OCI-LY7 (cell line): Measurements from ENCODE around the gene XNDC1N. TPM values are rescaled to one million over a fixed set of nuclear protein-coding genes. Genes with fewer than 3 reads are reported as not detected.

Source experiments
- BruUV-seq: library from RNA; stranded (reverse); fragments of 400-500 nt; replicated peaks from 2 replicates; lab custom pipeline; 2021; lab: Mats Ljungman, UMichigan
- CTCF ChIA-PET: fragments of 300-600 bp; sonication (Branson Sonifier 250); formaldehyde crosslinking; loops from one replicate; lab custom pipeline; 2022; ENCODE audit warnings: antibody characterized with exemption; ENCODE audit not compliant: unreplicated experiment; lab: Charles Lee
- POLR2A ChIA-PET: fragments of 300-600 bp; sonication (Branson Sonifier 250); formaldehyde crosslinking; loops from one replicate; lab custom pipeline; 2022; ENCODE audit warnings: antibody characterized with exemption; lab: Charles Lee
- DNase-seq: peaks from one replicate; pipeline ENCODE4 v3.0.0-alpha.2; 2015; ENCODE audit warnings: low spot score
- H2AFZ ChIP-seq: fragments of 200-600 bp; sonication (generic), shearing (Covaris generic); 2 replicates; pipeline ENCODE4 v1.6.1; 2014; ENCODE audit warnings: mild to moderate bottlenecking, antibody characterized with exemption, low read length, moderate library complexity
- H3K27ac ChIP-seq: fragments of 200-600 bp; sonication (generic); 2 replicates; pipeline ENCODE4 v1.5.1; 2014; ENCODE audit warnings: mixed run types, low read depth, mild to moderate bottlenecking, moderate library complexity, low read length, inconsistent platforms; ENCODE audit not compliant: poor library complexity, severe bottlenecking
- H3K36me3 ChIP-seq: fragments of 200-600 bp; sonication (generic); 2 replicates; pipeline ENCODE4 v1.6.1; 2014; ENCODE audit warnings: mild to moderate bottlenecking, antibody characterized with exemption, low read length, moderate library complexity, mixed read lengths; ENCODE audit not compliant: insufficient read depth
- H3K4me1 ChIP-seq: fragments of 200-600 bp; sonication (generic); 2 replicates; pipeline ENCODE4 v1.5.1; 2014; ENCODE audit warnings: mild to moderate bottlenecking, low read length; ENCODE audit not compliant: insufficient read depth, poor library complexity, severe bottlenecking
- H3K4me2 ChIP-seq: fragments of 200-600 bp; sonication (generic); 2 replicates; pipeline ENCODE4 v1.6.1; 2014; ENCODE audit warnings: mild to moderate bottlenecking, low read length
- H3K4me3 ChIP-seq: fragments of 200-600 bp; sonication (generic); 2 replicates; pipeline ENCODE4 v1.5.1; 2014; ENCODE audit warnings: mild to moderate bottlenecking, low read depth, low read length; ENCODE audit not compliant: poor library complexity, severe bottlenecking
- H3K79me2 ChIP-seq: fragments of 200-600 bp; sonication (generic); 2 replicates; pipeline ENCODE4 v1.6.1; 2016; ENCODE audit warnings: low read depth, mild to moderate bottlenecking, low read length, moderate library complexity, mixed read lengths; ENCODE audit not compliant: insufficient read depth
- H3K9me2 ChIP-seq: fragments of 200-600 bp; sonication (generic); 2 replicates; pipeline ENCODE4 v1.6.1; 2016; ENCODE audit warnings: mild to moderate bottlenecking, low read length, mixed read lengths; ENCODE audit not compliant: insufficient read depth
- H3K9me3 ChIP-seq: fragments of 200-600 bp; sonication (generic); 2 replicates; pipeline ENCODE4 v1.6.1; 2014; ENCODE audit warnings: mild to moderate bottlenecking, mixed run types, low read length, mixed read lengths
- H4K20me1 ChIP-seq: fragments of 200-600 bp; sonication (generic); 2 replicates; pipeline ENCODE4 v1.6.1; 2014; ENCODE audit warnings: mild to moderate bottlenecking, antibody characterized with exemption, low read length, moderate library complexity, mixed read lengths; ENCODE audit not compliant: insufficient read depth
- CTCF ChIP-seq: fragments of 200-600 bp; sonication (generic); conservative IDR thresholded peaks from 2 replicates; pipeline ENCODE4 v1.5.1; 2014; ENCODE audit warnings: mild to moderate bottlenecking, antibody characterized with exemption, low read length, moderate library complexity, mixed read lengths
- EZH2phosphoT487 ChIP-seq: fragments of 200-600 bp; sonication (generic); IDR thresholded peaks from 2 replicates; pipeline ENCODE4 v1.6.1; 2018; ENCODE audit warnings: low read depth, borderline replicate concordance, mild to moderate bottlenecking, mixed run types, antibody characterized with exemption, low read length, moderate library complexity, mixed read lengths
- intact Hi-C: fragments of 100-400 bp; cut with micrococcal nuclease; formaldehyde crosslinking; loops from one replicate; pipeline ENCODE4 v1.10.0; 2022; ENCODE audit not compliant: unreplicated experiment
- total RNA-seq, 2 experiments: library from RNA; depleted of rRNA in 1 of 2; stranded (reverse); fragments of >200 nt in 1 of 2; shearing (Covaris generic) in 1 of 2; gene quantifications; 2 replicates each; pipeline ENCODE4 v1.2.3, GENCODE V29; 2014 to 2022

XNDC1N gene
- total RNA-seq, 2 experiments from 2014 or later, result 32.2 to 33.4 TPM

GRCh38 chr11:71930556-71931244 lies 2.3 kb upstream of the XNDC1N start:
- no peak overlapping the region for H2AFZ ChIP-seq
- peaks cover 73% of the 10 kb centered on the region for H3K79me2 ChIP-seq
- peak overlapping the region; percentile 88 for H3K4me3 ChIP-seq
- DNase-seq, result no peak
- H3K9me3 ChIP-seq, result no peaks in the 10 kb centered on the region
- BruUV-seq, result no TSS peak
- H4K20me1 ChIP-seq, result peaks cover 14% of the 10 kb centered on the region; the same call in 1 of the 2 replicates
- intact Hi-C loops, result no loop called here
- ChIA-PET POLR2A (interaction anchor here (1.2 to 1.5 kb wide), 3 partner anchors 14 to 182 kb away, joined by 3 read pairs; no protein-coding TSS in a partner anchor), CTCF (no interaction called here)
- no peaks in the 10 kb centered on the region for H3K9me2 ChIP-seq
- peaks cover 15% of the 10 kb centered on the region for H3K36me3 ChIP-seq
- TF ChIP-seq EZH2phosphoT487 (no peak), CTCF (no peak)
- peak overlapping the region; percentile 86 for H3K4me2 ChIP-seq
- no peak overlapping the region for H3K27ac ChIP-seq
- H3K4me1 ChIP-seq, result peaks cover 37% of the 10 kb centered on the region

- CTCF ChIA-PET, result interaction anchor here (0.5 to 1.3 kb wide), 4 partner anchors 43 to 413 kb away, joined by 3 to 5 read pairs (median 4); no protein-coding TSS in a partner anchor
- intact Hi-C loops, result no loop called here
- no TSS peak for BruUV-seq
- Histone ChIP-seq H3K27ac (no peak overlapping the region), H4K20me1 (peaks cover 14% of the 10 kb centered on the region; the same call in 1 of the 2 replicates), H3K9me3 (no peaks in the 10 kb centered on the region), H3K4me2 (peak overlapping the region; percentile 86), H3K4me3 (peak overlapping the region; percentile 88), H3K4me1 (peaks cover 36% of the 10 kb centered on the region), H3K36me3 (peaks cover 27% of the 10 kb centered on the region), H3K9me2 (no peaks in the 10 kb centered on the region), H2AFZ (peak overlapping the region; percentile 79; the same call in 1 of the 2 replicates), H3K79me2 (peaks cover 71% of the 10 kb centered on the region)
- no peak for DNase-seq
- POLR2A ChIA-PET, result interaction anchor here (0.8 to 1.9 kb wide), 5 partner anchors 9 to 531 kb away, joined by 3 to 6 read pairs (median 3); no protein-coding TSS in a partner anchor
- TF ChIP-seq CTCF, result no peak
- TF ChIP-seq EZH2phosphoT487, result no peak
Observed at GRCh38 chr11:71929491-71929890, 1.1 kb upstream of the XNDC1N start.
